Right atrium auricular region (tissue), 2 donors: ENCODE data around the gene PBX4. TPM values are rescaled to one million over a fixed set of nuclear protein-coding genes. Genes with fewer than 3 reads are reported as not detected.

Experiments used
- DNase-seq: peaks from one replicate; pipeline ENCODE4 v3.0.0-alpha.2; 2019; ENCODE audit warnings: low spot score
- H3K27ac ChIP-seq, 2 donors: fragments of 200-600 bp; sonication (generic); 1 replicate in 1 of 2; 2 replicates in 1 of 2; pipeline ENCODE4 v1.5.1; 2016 to 2019
- H3K27me3 ChIP-seq, 2 donors: fragments of 200-600 bp; sonication (generic); one replicate each; pipeline versions ENCODE4 v1.5.1 to v1.6.0; 2017 to 2019
- H3K36me3 ChIP-seq: fragments of 200-600 bp; sonication (generic); one replicate; pipeline ENCODE4 v1.5.1; 2016
- H3K4me1 ChIP-seq, 2 donors: fragments of 200-600 bp; sonication (generic); one replicate each; pipeline versions ENCODE4 v1.5.1 to v1.6.0; 2017 to 2019
- H3K4me3 ChIP-seq, 2 donors: fragments of 200-600 bp; sonication (generic); 1 replicate in 1 of 2; 2 replicates in 1 of 2; pipeline ENCODE4 v1.5.1; 2017 to 2019; ENCODE audit warnings: mild to moderate bottlenecking in 1 of 2, moderate library complexity in 1 of 2
- H3K9me3 ChIP-seq, 2 donors: fragments of 200-600 bp; sonication (generic); one replicate each; pipeline ENCODE4 v1.5.1; 2019
- total RNA-seq, 2 donors: library from RNA; depleted of rRNA; stranded (reverse); fragments of >200 nt; gene quantifications; one replicate each; pipeline ENCODE4 v1.1.0, GENCODE V29; 2016
- TF ChIP-seq, protein P1 (sequence below), 2 donors: fragments of 200-600 bp; sonication (generic); IDR thresholded peaks; one replicate each; pipeline ENCODE4 v1.5.1; 2019; ENCODE audit warnings: antibody characterized with exemption in 2 of 2

The PBX4 gene
- total RNA-seq, 2 donors from 2014 or later = not detected

DNA sequence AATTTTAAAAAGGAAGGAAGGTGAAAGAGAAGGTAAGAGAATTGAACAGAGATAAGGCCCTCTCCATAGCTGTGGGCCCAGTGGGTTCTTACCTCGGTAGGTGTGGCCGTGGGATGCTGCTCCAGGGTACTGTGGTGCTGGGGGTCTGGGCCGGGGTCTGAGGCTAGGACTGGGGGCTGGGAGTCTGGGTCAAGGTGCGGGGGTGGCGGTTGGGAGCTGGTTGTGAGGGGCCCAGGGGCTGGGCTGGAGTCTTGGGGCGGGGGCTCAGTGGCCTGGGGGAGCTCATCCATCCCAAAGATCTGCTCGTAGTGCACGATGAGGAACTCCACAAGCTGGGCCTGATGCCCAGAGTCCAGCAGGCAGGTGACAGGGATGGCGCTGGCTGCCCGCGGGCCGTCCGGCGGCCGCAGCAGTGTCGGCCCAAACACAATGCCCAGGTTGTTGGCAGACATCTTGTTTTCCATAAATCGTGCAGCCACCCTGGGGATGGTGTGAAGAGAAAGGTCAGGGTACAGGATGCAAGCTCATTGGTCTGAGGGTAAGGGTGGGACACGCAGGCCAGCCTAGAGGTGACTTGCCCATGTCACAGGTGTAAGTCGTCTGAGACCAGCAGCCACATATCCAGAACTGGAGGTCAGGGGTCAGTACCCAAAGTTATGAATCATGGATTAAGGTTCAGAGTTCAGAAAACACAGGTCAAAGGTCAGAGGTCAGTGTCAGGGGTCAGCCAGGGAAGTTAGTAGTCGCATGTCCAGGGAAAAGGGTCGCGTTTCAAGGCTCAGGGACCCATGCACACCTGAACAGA is 15.4 kb upstream of the PBX4 start:
- Histone ChIP-seq H3K27me3 (no peaks in the 10 kb centered on the region), H3K36me3 (no peaks in the 10 kb centered on the region), H3K9me3 (no peaks in the 10 kb centered on the region), H3K4me1 (no peaks in the 10 kb centered on the region), H3K4me3 (no peak overlapping the region), H3K27ac (no peak overlapping the region)
- TF ChIP-seq, protein P1, sequence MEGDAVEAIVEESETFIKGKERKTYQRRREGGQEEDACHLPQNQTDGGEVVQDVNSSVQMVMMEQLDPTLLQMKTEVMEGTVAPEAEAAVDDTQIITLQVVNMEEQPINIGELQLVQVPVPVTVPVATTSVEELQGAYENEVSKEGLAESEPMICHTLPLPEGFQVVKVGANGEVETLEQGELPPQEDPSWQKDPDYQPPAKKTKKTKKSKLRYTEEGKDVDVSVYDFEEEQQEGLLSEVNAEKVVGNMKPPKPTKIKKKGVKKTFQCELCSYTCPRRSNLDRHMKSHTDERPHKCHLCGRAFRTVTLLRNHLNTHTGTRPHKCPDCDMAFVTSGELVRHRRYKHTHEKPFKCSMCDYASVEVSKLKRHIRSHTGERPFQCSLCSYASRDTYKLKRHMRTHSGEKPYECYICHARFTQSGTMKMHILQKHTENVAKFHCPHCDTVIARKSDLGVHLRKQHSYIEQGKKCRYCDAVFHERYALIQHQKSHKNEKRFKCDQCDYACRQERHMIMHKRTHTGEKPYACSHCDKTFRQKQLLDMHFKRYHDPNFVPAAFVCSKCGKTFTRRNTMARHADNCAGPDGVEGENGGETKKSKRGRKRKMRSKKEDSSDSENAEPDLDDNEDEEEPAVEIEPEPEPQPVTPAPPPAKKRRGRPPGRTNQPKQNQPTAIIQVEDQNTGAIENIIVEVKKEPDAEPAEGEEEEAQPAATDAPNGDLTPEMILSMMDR (IDR thresholded peaks at IDR 0.05) = no peak
- no peak for DNase-seq

DNA sequence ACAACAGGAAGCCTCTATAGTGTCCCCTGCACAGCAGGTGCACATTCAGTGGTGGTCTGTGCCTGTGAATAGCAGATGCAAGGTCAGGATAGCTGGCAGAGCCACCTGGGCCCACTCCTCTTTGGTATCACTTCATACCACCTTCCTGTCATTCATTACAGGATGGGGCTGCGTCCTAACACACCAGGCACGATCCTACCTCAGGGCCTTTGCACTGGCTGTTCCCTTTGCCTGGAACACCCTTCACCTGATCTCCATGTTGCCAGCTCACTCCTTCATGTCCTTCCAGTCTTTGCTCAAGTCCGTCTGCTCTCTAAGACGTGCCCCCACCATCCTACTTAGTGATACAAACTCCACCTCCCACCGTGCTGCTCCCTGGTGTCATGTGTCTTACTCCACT is 14.2 kb upstream of the PBX4 start:
- DNase-seq = no peak
- Histone ChIP-seq H3K27me3 (no peaks in the 10 kb centered on the region), H3K4me1 (peaks cover 0 to 12% of the 10 kb centered on the region in 2 donors), H3K4me3 (no peak overlapping the region), H3K9me3 (no peaks in the 10 kb centered on the region), H3K36me3 (no peaks in the 10 kb centered on the region), H3K27ac (no peak overlapping the region)
- TF ChIP-seq, protein P1 (IDR thresholded peaks at IDR 0.05) = no peak

DNA sequence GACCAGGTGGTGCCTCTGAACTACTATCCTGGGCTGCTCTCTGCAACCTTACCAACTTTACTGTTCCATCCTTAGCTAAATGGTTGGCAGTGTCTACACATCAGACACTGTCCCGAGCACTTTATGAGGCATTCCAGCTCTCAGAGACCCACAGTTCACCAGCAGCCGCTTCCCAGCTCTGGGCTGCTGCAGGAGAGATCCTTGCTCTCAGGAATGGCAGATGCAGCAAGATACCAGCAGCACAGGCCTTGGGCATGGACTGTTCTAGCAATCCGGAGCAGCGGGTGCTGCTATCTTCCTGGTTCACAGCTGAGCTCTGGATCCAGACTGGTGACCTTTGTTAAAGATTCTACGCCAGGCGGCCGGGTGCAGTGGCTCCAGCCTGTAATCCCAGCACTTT is 12.9 kb upstream of the PBX4 start:
- Histone ChIP-seq H3K4me1 (peaks cover 0 to 16% of the 10 kb centered on the region in 2 donors), H3K4me3 (no peak overlapping the region), H3K9me3 (no peaks in the 10 kb centered on the region), H3K36me3 (no peaks in the 10 kb centered on the region), H3K27me3 (no peaks in the 10 kb centered on the region), H3K27ac (no peak overlapping the region)
- no peak for DNase-seq
- TF ChIP-seq, protein P1 (IDR thresholded peaks at IDR 0.05) = no peak

DNA sequence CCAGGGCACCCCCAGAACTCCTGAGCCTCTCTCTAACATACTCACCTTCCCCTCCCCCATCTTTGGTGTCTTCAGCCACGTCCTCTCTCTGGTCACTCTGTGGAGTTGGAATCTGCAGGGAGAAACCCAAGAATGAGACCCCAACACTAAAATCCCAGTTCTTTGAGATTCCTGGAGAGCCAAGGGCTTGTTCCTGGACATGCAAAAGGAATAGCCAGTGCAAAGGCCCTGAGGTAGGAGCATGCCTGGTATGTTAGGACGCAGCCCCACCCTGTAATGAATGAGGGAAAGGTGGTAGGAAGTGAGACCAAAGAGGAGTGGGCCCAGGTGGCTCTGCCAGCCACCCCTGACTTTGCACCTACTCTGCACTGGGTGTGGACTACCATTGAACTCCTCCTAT is 11.9 kb upstream of the PBX4 start:
- TF ChIP-seq, protein P1 (IDR thresholded peaks at IDR 0.05) = no peak
- Histone ChIP-seq H3K4me1 (peaks cover 0 to 16% of the 10 kb centered on the region in 2 donors), H3K4me3 (no peak overlapping the region), H3K36me3 (no peaks in the 10 kb centered on the region), H3K27me3 (no peaks in the 10 kb centered on the region), H3K27ac (no peak overlapping the region), H3K9me3 (no peaks in the 10 kb centered on the region)
- DNase-seq = no peak

DNA sequence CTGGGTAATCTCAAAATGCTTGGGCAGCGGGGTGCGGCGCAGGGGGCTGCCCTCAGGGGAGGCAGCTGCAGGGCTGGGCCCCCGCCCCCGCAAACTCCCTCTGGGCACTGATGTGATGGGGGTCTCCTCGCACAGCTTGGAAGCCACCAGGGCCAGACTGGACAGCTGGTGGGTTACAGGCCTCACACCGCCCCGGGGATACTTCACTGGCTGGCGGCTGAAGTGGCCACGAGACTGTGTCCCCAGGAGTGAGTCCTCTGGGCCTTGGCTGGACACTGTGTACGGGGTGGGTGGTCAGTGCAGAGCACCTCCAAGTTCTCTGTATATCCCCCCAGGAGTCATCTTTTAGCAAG is 11.6 kb upstream of the PBX4 start:
- H3K27me3 ChIP-seq = no peaks in the 10 kb centered on the region
- DNase-seq = no peak
- H3K9me3 ChIP-seq = no peaks in the 10 kb centered on the region
- peaks cover 0 to 16% of the 10 kb centered on the region in 2 donors for H3K4me1 ChIP-seq
- TF ChIP-seq, protein P1 (IDR thresholded peaks at IDR 0.05) = no peak
- no peak overlapping the region for H3K27ac ChIP-seq
- H3K4me3 ChIP-seq = no peak overlapping the region
- no peaks in the 10 kb centered on the region for H3K36me3 ChIP-seq
